H1 (cell line): ENCODE data around the gene ZNF469. TPM values are rescaled to one million over a fixed set of nuclear protein-coding genes. Genes with fewer than 3 reads are reported as not detected.

ENCODE experiments used
- CTCF ChIA-PET: fragments of 300-600 bp; sonication (Branson Sonifier 250); formaldehyde crosslinking; loops from one replicate; lab custom pipeline; 2021; ENCODE audit not compliant: partially characterized antibody; lab: Charles Lee
- POLR2A ChIA-PET: fragments of 300-600 bp; sonication (Branson Sonifier 250); formaldehyde crosslinking; loops from one replicate; lab custom pipeline; 2021; ENCODE audit warnings: inconsistent platforms; ENCODE audit not compliant: partially characterized antibody; lab: Charles Lee
- DNase-seq, 2 experiments: peaks; one replicate each; pipeline versions ENCODE4 v3.0.0 to v3.0.0-alpha.2; 2010 to 2022; ENCODE audit warnings: low spot score in 2 of 2, low read depth in 1 of 2, mixed read lengths in 1 of 2
- FAIRE-seq: peaks from 2 replicates; lab custom pipeline; 2011; peaks lifted over from hg19 to GRCh38; lab: Jason Lieb, UNC
- H2AFZ ChIP-seq: 2 replicates; pipeline ENCODE4 v1.8.1; 2012; ENCODE audit warnings: low read length, inconsistent platforms
- H2AK5ac ChIP-seq: 2 replicates; pipeline ENCODE4 v1.6.1; 2013; ENCODE audit warnings: low read depth, low read length
- H2BK120ac ChIP-seq: replicated peaks from 2 replicates; pipeline ENCODE3; 2013; ENCODE audit warnings: low read depth, low read length, inconsistent platforms
- H2BK12ac ChIP-seq: 2 replicates; pipeline ENCODE4 v1.6.1; 2013; ENCODE audit warnings: low read depth, low read length
- H2BK15ac ChIP-seq: 2 replicates; pipeline ENCODE4 v1.6.1; 2013; ENCODE audit warnings: low read length
- H2BK20ac ChIP-seq: 2 replicates; pipeline ENCODE4 v1.6.1; 2013; ENCODE audit warnings: low read length
- H2BK5ac ChIP-seq: 2 replicates; pipeline ENCODE4 v1.6.1; 2013; ENCODE audit warnings: low read depth, low read length
- H3K14ac ChIP-seq: 2 replicates; pipeline ENCODE4 v1.6.1; 2013; ENCODE audit warnings: inconsistent platforms; ENCODE audit not compliant: insufficient read length
- H3K18ac ChIP-seq: 2 replicates; pipeline ENCODE4 v1.6.1; 2013; ENCODE audit warnings: low read length; ENCODE audit errors: extremely low read depth
- H3K23ac ChIP-seq: 2 replicates; pipeline ENCODE4 v1.6.1; 2013; ENCODE audit warnings: inconsistent platforms; ENCODE audit not compliant: insufficient read length
- H3K23me2 ChIP-seq: 2 replicates; pipeline ENCODE4 v1.6.1; 2013; ENCODE audit warnings: low read depth, low read length
- H3K27ac ChIP-seq: 2 replicates; pipeline ENCODE4 v1.6.1; 2011; ENCODE audit warnings: low read depth, low read length, inconsistent platforms
- H3K27me3 ChIP-seq, 4 experiments: replicated peaks in 1 of 4; 1 replicate in 1 of 4; 2 replicates in 3 of 4; pipeline versions ENCODE4 v1.6.1 to v1.8.1; 2011 to 2013; ENCODE audit warnings: low read length in 3 of 4, mild to moderate bottlenecking in 3 of 4, inconsistent platforms in 2 of 4, mixed read lengths in 2 of 4, moderate library complexity in 1 of 4; ENCODE audit not compliant: control insufficient read depth in 3 of 4, insufficient read depth in 3 of 4; ENCODE audit errors: extremely low read depth in 1 of 4
- H3K36me3 ChIP-seq, 4 experiments: 2 replicates each; pipeline versions ENCODE4 v1.6.1 to v1.8.1; 2011 to 2013; ENCODE audit warnings: mild to moderate bottlenecking in 4 of 4, low read length in 3 of 4, moderate library complexity in 2 of 4, control low read depth in 1 of 4, inconsistent platforms in 1 of 4; ENCODE audit not compliant: insufficient read depth in 4 of 4, control insufficient read depth in 2 of 4
- H3K4ac ChIP-seq: replicated peaks from 2 replicates; pipeline ENCODE3; 2013; ENCODE audit warnings: low read length, low read depth, mixed read lengths, inconsistent platforms; ENCODE audit not compliant: insufficient read length
- H3K4me1 ChIP-seq, 4 experiments: replicated peaks in 1 of 4; 1 replicate in 1 of 4; 2 replicates in 3 of 4; pipeline versions ENCODE4 v1.6.1 to v1.8.1; 2011 to 2013; ENCODE audit warnings: low read length in 3 of 4, inconsistent platforms in 2 of 4, mixed read lengths in 1 of 4; ENCODE audit not compliant: insufficient read depth in 4 of 4, control insufficient read depth in 3 of 4
- H3K4me2 ChIP-seq, 2 experiments: 2 replicates each; pipeline versions ENCODE4 v1.6.1 to v1.8.1; 2011 to 2013; ENCODE audit warnings: low read depth in 2 of 2, low read length in 2 of 2, control low read depth in 1 of 2, inconsistent platforms in 1 of 2, mild to moderate bottlenecking in 1 of 2; ENCODE audit not compliant: insufficient read depth in 1 of 2
- H3K4me3 ChIP-seq, 4 experiments: fragments of 200-600, 300-600 bp in 1 of 4; sonication (generic), shearing (Covaris generic), sonication (Bioruptor Twin) in 1 of 4; 2 replicates each; pipeline versions ENCODE4 v1.5.1 to v1.8.1; 2011 to 2016; ENCODE audit warnings: low read length in 4 of 4, low read depth in 3 of 4, control low read depth in 2 of 4, inconsistent platforms in 2 of 4, mild to moderate bottlenecking in 2 of 4, mixed read lengths in 1 of 4, moderate library complexity in 1 of 4; ENCODE audit not compliant: insufficient read depth in 2 of 4; ENCODE audit errors: extremely low read depth in 1 of 4
- H3K56ac ChIP-seq: replicated peaks from 2 replicates; pipeline ENCODE3; 2013; ENCODE audit warnings: low read depth, mild to moderate bottlenecking, mixed read lengths, low read length, inconsistent platforms; ENCODE audit not compliant: insufficient read length
- H3K79me1 ChIP-seq: 2 replicates; pipeline ENCODE4 v1.6.1; 2013; ENCODE audit warnings: low read depth, low read length, control low read depth
- H3K79me2 ChIP-seq, 2 experiments: 2 replicates each; pipeline versions ENCODE4 v1.6.1 to v1.8.1; 2012 to 2013; ENCODE audit warnings: low read length in 2 of 2, mild to moderate bottlenecking in 2 of 2, inconsistent platforms in 1 of 2; ENCODE audit not compliant: insufficient read depth in 2 of 2, control insufficient read depth in 1 of 2
- H3K9ac ChIP-seq, 4 experiments: replicated peaks in 1 of 4; 1 replicate in 1 of 4; 2 replicates in 3 of 4; pipeline versions ENCODE4 v1.6.1 to v1.8.1; 2011 to 2013; ENCODE audit warnings: low read depth in 3 of 4, low read length in 3 of 4, control low read depth in 2 of 4, mild to moderate bottlenecking in 2 of 4, moderate library complexity in 2 of 4, inconsistent platforms in 1 of 4; ENCODE audit errors: extremely low read depth in 1 of 4
- H3K9me3 ChIP-seq, 2 experiments: 2 replicates each; pipeline versions ENCODE4 v1.6.1 to v1.8.1; 2012 to 2013; ENCODE audit warnings: mild to moderate bottlenecking in 2 of 2, moderate library complexity in 2 of 2, control low read depth in 1 of 2, inconsistent platforms in 1 of 2, low read depth in 1 of 2, low read length in 1 of 2, mixed read lengths in 1 of 2; ENCODE audit not compliant: insufficient read depth in 2 of 2
- H4K20me1 ChIP-seq, 2 experiments: replicated peaks in 1 of 2; 2 replicates each; pipeline versions ENCODE3 to v1.8.1; 2011 to 2013; ENCODE audit warnings: inconsistent platforms in 2 of 2, low read length in 2 of 2, mild to moderate bottlenecking in 1 of 2; ENCODE audit not compliant: insufficient read depth in 2 of 2, control insufficient read depth in 1 of 2
- H4K5ac ChIP-seq: 2 replicates; pipeline ENCODE4 v1.6.1; 2013; ENCODE audit warnings: low read length, low read depth, mixed read lengths, inconsistent platforms; ENCODE audit not compliant: insufficient read length
- H4K8ac ChIP-seq: 2 replicates; pipeline ENCODE4 v1.8.0; 2013; ENCODE audit warnings: mild to moderate bottlenecking, moderate library complexity, low read length, inconsistent platforms; ENCODE audit not compliant: insufficient read depth; ENCODE audit errors: extremely low read depth
- H4K91ac ChIP-seq: replicated peaks from 2 replicates; pipeline ENCODE3; 2013; ENCODE audit warnings: low read length, mixed read lengths, inconsistent platforms; ENCODE audit not compliant: insufficient read length
- CBX5 ChIP-seq: fragments of 300-800, 300-1000 bp; sonication (generic); IDR thresholded peaks from 2 replicates; pipeline ENCODE4 v1.7.1; 2016; ENCODE audit warnings: antibody characterized with exemption, low read length, low read depth
- EGR1 ChIP-seq: IDR thresholded peaks from 2 replicates; pipeline ENCODE4 v1.6.1; 2011; ENCODE audit warnings: low read depth, low read length, borderline replicate concordance
- KDM5A ChIP-seq: fragments of 200-600 bp; IDR thresholded peaks from 2 replicates; pipeline ENCODE4 v1.7.1; 2012; ENCODE audit warnings: mild to moderate bottlenecking, low read length, inconsistent platforms, mixed read lengths
- NRF1 ChIP-seq: IDR thresholded peaks from 2 replicates; pipeline ENCODE4 v1.6.1; 2011; ENCODE audit warnings: mild to moderate bottlenecking, low read depth, low read length, improper control_type of control experiment
- PHF8 ChIP-seq: fragments of 200-600 bp; sonication (generic); conservative IDR thresholded peaks from 2 replicates; pipeline ENCODE4 v1.7.1; 2012; ENCODE audit warnings: low read depth, mild to moderate bottlenecking, inconsistent platforms, low read length, moderate library complexity
- POLR2A ChIP-seq, 2 experiments: IDR thresholded peaks; 1 replicate in 1 of 2; 2 replicates in 1 of 2; pipeline ENCODE4 v1.6.1; 2011; ENCODE audit warnings: low read depth in 2 of 2, low read length in 2 of 2, mild to moderate bottlenecking in 2 of 2; ENCODE audit errors: control extremely low read depth in 1 of 2
- RAD21 ChIP-seq, 2 experiments: IDR thresholded peaks in 1 of 2; conservative IDR thresholded peaks in 1 of 2; 2 replicates each; pipeline ENCODE4 v1.6.1; 2011; ENCODE audit warnings: low read depth in 2 of 2, low read length in 2 of 2, improper control_type of control experiment in 1 of 2, inconsistent platforms in 1 of 2, mild to moderate bottlenecking in 1 of 2, moderate library complexity in 1 of 2
- RBBP5 ChIP-seq: IDR thresholded peaks from 2 replicates; pipeline ENCODE4 v1.7.1; 2012; ENCODE audit warnings: low read depth, mild to moderate bottlenecking, inconsistent platforms, low read length, moderate library complexity, borderline replicate concordance
- WGBS, 2 experiments: shearing (Covaris generic) in 1 of 2; methylation state at CpG; one replicate each; pipeline versions ENCODE4 v1.1.6 to v1.1.7; 2013 to 2015; ENCODE audit warnings: low lambda C conversion rate in 2 of 2, mixed read lengths in 2 of 2, inconsistent platforms in 1 of 2, low coverage in 1 of 2, missing lambda C conversion rate in 1 of 2; ENCODE audit not compliant: insufficient replicate concordance in 2 of 2, insufficient coverage in 1 of 2, insufficient read length in 1 of 2; ENCODE audit errors: extremely low coverage in 1 of 2, missing lambda C conversion rate in 1 of 2; 5-methylcytosine and 5-hydroxymethylcytosine counted together
- polyA plus RNA-seq, 7 experiments: library from polyadenylated mRNA; depleted of rRNA in 3 of 7; stranded (reverse) in 5 of 7; unstranded in 2 of 7; fragments of >200 nt in 5 of 7; fragments of 200-250 nt in 2 of 7; gene quantifications; 1 replicate in 5 of 7; 2 replicates in 1 of 7; 4 replicates in 1 of 7; pipeline versions ENCODE4 v1.2.1 to v1.2.3, GENCODE V29; 2011 to 2013; ENCODE audit warnings: missing spikeins in 2 of 7, mixed read lengths in 2 of 7
- total RNA-seq: library from RNA; stranded (reverse); fragmentation: NEBNext Ultra II Directional; extraction: Animal tissue kit (Norgen Biotek cat#: 25700); gene quantifications from 2 replicates; pipeline ENCODE4 v1.2.1, GENCODE V29; 2021
- TF ChIP-seq, protein P1 (sequence below), 3 experiments: IDR thresholded peaks; 1 replicate in 2 of 3; 2 replicates in 1 of 3; pipeline versions ENCODE4 v1.5.1 to v1.6.1; 2011; ENCODE audit warnings: low read length in 3 of 3, mild to moderate bottlenecking in 3 of 3, inconsistent platforms in 2 of 3, low read depth in 1 of 3, moderate library complexity in 1 of 3; ENCODE audit not compliant: insufficient read depth in 1 of 3; ENCODE audit errors: control extremely low read depth in 1 of 3
- TF ChIP-seq, protein P2 (sequence below): IDR thresholded peaks from 2 replicates; pipeline ENCODE4 v1.6.1; 2012; ENCODE audit warnings: inconsistent platforms

ZNF469 gene
- total and polyA plus RNA-seq, 2 of the 8 experiments (the other 6 are each of a cell fraction or from before 2014, with no cell fraction given): 0.30 to 1.8 TPM

DNA sequence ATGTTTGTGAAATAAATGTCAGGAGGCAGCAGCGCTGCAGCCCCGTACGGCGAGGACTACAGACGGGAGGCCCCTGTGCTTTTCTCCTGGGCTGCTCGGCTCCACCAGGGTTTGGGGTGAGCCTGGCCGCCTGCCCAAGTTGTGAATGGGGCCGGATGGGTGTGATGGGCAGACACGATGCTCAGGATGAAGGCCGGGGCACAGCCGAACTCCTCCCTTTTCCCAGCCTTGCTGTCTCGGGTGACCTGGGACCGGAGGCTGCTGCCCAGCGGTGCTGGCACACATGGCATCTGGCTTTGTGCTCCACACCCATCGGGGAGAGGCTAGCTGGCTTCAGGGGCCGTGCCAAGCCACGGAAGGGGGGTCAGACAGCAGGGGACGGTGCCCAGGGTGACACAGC lies 36.1 kb downstream of the ZNF469 start:
- no peak overlapping the region for H2BK120ac ChIP-seq
- H3K27ac ChIP-seq: no peak overlapping the region
- no peaks in the 10 kb centered on the region for H3K79me2 ChIP-seq
- H2BK12ac ChIP-seq: no peak overlapping the region
- H2AFZ ChIP-seq: no peak overlapping the region
- no peak overlapping the region for H3K9ac ChIP-seq
- no peak overlapping the region for H3K56ac ChIP-seq
- ChIA-PET CTCF (interaction anchor here (0.8 to 2.8 kb wide), 2 partner anchors 17 to 19 kb away, joined by 4 to 9 read pairs; no protein-coding TSS in a partner anchor), POLR2A (no interaction called here)
- H4K20me1 ChIP-seq: peaks cover 0 to 11% of the 10 kb centered on the region in 2 experiments
- 0 out of 2 replicates have a peak overlapping the region, but pooled peaks have one; percentile 35 for H2BK5ac ChIP-seq
- FAIRE-seq (no peak), DNase-seq (no peak)
- H3K4me3 ChIP-seq: no peak overlapping the region
- no peak overlapping the region for H2BK20ac ChIP-seq
- no peak overlapping the region for H4K5ac ChIP-seq
- H3K4me1 ChIP-seq: no peaks in the 10 kb centered on the region; a peak in 1 of 7 replicates
- H3K4me2 ChIP-seq: no peak overlapping the region
- H4K8ac ChIP-seq: peak overlapping the region; percentile 51; the same call in 1 of the 2 replicates
- H3K14ac ChIP-seq: no peak overlapping the region
- peaks cover 14% of the 10 kb centered on the region; the same call in 1 of the 2 replicates for H3K23me2 ChIP-seq
- H2AK5ac ChIP-seq: peak overlapping the region; percentile 39; the same call in 1 of the 2 replicates
- no peaks in the 10 kb centered on the region for H3K9me3 ChIP-seq
- H3K4ac ChIP-seq: no peak overlapping the region
- H3K36me3 ChIP-seq: no peaks in the 10 kb centered on the region
- WGBS, 2 experiments: 90% methylated on average over 18 of the region's 18 CpGs; no CpG with 5 or more reads in 1 of the 2 experiments
- no peaks in the 10 kb centered on the region for H3K27me3 ChIP-seq
- H3K79me1 ChIP-seq: no peaks in the 10 kb centered on the region
- no peak overlapping the region for H3K23ac ChIP-seq
- H4K91ac ChIP-seq: no peak overlapping the region
- no peak overlapping the region for H3K18ac ChIP-seq
- no peak overlapping the region for H2BK15ac ChIP-seq
- no peak for TF ChIP-seq POLR2A (IDR thresholded peaks at IDR 0.05; ENCODE audit: control extremely low read depth in 1 of 2, low read depth in 2 of 2, low read length in 2 of 2)
- TF ChIP-seq, protein P1, sequence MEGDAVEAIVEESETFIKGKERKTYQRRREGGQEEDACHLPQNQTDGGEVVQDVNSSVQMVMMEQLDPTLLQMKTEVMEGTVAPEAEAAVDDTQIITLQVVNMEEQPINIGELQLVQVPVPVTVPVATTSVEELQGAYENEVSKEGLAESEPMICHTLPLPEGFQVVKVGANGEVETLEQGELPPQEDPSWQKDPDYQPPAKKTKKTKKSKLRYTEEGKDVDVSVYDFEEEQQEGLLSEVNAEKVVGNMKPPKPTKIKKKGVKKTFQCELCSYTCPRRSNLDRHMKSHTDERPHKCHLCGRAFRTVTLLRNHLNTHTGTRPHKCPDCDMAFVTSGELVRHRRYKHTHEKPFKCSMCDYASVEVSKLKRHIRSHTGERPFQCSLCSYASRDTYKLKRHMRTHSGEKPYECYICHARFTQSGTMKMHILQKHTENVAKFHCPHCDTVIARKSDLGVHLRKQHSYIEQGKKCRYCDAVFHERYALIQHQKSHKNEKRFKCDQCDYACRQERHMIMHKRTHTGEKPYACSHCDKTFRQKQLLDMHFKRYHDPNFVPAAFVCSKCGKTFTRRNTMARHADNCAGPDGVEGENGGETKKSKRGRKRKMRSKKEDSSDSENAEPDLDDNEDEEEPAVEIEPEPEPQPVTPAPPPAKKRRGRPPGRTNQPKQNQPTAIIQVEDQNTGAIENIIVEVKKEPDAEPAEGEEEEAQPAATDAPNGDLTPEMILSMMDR (IDR thresholded peaks at IDR 0.05; ENCODE audit: control extremely low read depth in 1 of 3, insufficient read depth in 1 of 3, low read depth in 1 of 3, low read length in 3 of 3): no peak
- no peak for TF ChIP-seq PHF8
- no peak for TF ChIP-seq NRF1
- no peak for TF ChIP-seq KDM5A
- no peak for TF ChIP-seq CBX5
- no peak for TF ChIP-seq RBBP5
- no peak for TF ChIP-seq EGR1
- TF ChIP-seq, protein P2, sequence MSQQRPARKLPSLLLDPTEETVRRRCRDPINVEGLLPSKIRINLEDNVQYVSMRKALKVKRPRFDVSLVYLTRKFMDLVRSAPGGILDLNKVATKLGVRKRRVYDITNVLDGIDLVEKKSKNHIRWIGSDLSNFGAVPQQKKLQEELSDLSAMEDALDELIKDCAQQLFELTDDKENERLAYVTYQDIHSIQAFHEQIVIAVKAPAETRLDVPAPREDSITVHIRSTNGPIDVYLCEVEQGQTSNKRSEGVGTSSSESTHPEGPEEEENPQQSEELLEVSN: no peak
- TF ChIP-seq RAD21 (IDR thresholded peaks at IDR 0.05 in 1 of 2, conservative IDR thresholded peaks at IDR 0.05 in 1 of 2; ENCODE audit: low read depth in 2 of 2, low read length in 2 of 2): no peak
